ENCODE results near the gene TBATA. TPM values are rescaled to one million over a fixed set of nuclear protein-coding genes. Genes with fewer than 3 reads are reported as not detected.

TBATA gene
- polyA plus RNA-seq, 1 of the 3 experiments (the other 2 are of a cell fraction), result not detected

GRCh38 chr10:70806841-70807240, 21.7 kb upstream of the TBATA start:
- no peaks in the 10 kb centered on the region for H3K9me3 ChIP-seq
- no peak for TF ChIP-seq EP300 (IDR thresholded peaks at IDR 0.05; ENCODE audit: borderline replicate concordance in 1 of 2, low read depth in 1 of 2, low read length in 1 of 2)
- TF ChIP-seq REST (IDR thresholded peaks at IDR 0.05; ENCODE audit: low read depth, low read length), result no peak
- no peak for TF ChIP-seq SMC3 (IDR thresholded peaks at IDR 0.05; ENCODE audit: low read depth, low read length)
- no peak for TF ChIP-seq PBX3 (IDR thresholded peaks at IDR 0.05)
- no peak for TF ChIP-seq MAX (IDR thresholded peaks at IDR 0.05; ENCODE audit: low read depth)
- TF ChIP-seq MXI1 (IDR thresholded peaks at IDR 0.05; ENCODE audit: low read depth, low read length), result no peak
- TF ChIP-seq JUND (IDR thresholded peaks at IDR 0.05), result no peak
- no peak for TF ChIP-seq POLR2AphosphoS5 (IDR thresholded peaks at IDR 0.05; ENCODE audit: low read depth, low read length)
- no peak for TF ChIP-seq IRF3 (IDR thresholded peaks at IDR 0.05; ENCODE audit: low read depth, low read length)
- no peak for TF ChIP-seq TCF12 (IDR thresholded peaks at IDR 0.05)
- no peak for TF ChIP-seq GABPA (IDR thresholded peaks at IDR 0.05; ENCODE audit: low read depth)
- no peak for TF ChIP-seq TEAD4 (IDR thresholded peaks at IDR 0.05; ENCODE audit: borderline replicate concordance, insufficient read depth)
- no peak for TF ChIP-seq RCOR1 (IDR thresholded peaks at IDR 0.05; ENCODE audit: low read length)
- TF ChIP-seq EZH2phosphoT487 (IDR thresholded peaks at IDR 0.05; ENCODE audit: borderline replicate concordance, low read depth), result no peak
- TF ChIP-seq GATA2 (CRISPR knock-in tag; IDR thresholded peaks at IDR 0.05), result no peak
- no peak for TF ChIP-seq RXRA (IDR thresholded peaks at IDR 0.05; ENCODE audit: borderline replicate concordance, low read depth)
- TF ChIP-seq ELF1 (IDR thresholded peaks at IDR 0.05), result no peak
- TF ChIP-seq CTCF (IDR thresholded peaks at IDR 0.05), result no peak
- peaks cover 0 to 4% of the 10 kb centered on the region in 2 experiments; a peak in 1 of 4 replicates for H3K4me1 ChIP-seq (ENCODE audit: control insufficient read depth in 1 of 2, insufficient read depth in 2 of 2, low read depth in 1 of 2, low read length in 1 of 2)
- H3K9ac ChIP-seq, result no peak overlapping the region
- H3K27me3 ChIP-seq (ENCODE audit: insufficient read depth), result no peaks in the 10 kb centered on the region
- H3K4me3 ChIP-seq (ENCODE audit: low read depth in 2 of 2, low read length in 1 of 2), result no peak overlapping the region
- no peaks in the 10 kb centered on the region for H3F3A ChIP-seq (replicated peaks; ENCODE audit: insufficient read depth)
- H3K9me2 ChIP-seq, result no peaks in the 10 kb centered on the region
- H3K27ac ChIP-seq (ENCODE audit: low read depth in 2 of 2, low read length in 1 of 2), result no peak overlapping the region
- no peaks in the 10 kb centered on the region for H4K20me1 ChIP-seq (ENCODE audit: insufficient read depth)
- CTCF ChIA-PET, result interaction anchor here (1.1 to 1.2 kb wide), 2 partner anchors 9 to 47 kb away, joined by 4 to 5 read pairs; partner anchors contain the start of gene SGPL1
- H3K79me2 ChIP-seq (ENCODE audit: insufficient read depth), result no peaks in the 10 kb centered on the region
- H2AFZ ChIP-seq (ENCODE audit: low read depth), result no peak overlapping the region
- POLR2A ChIA-PET, result no interaction called here
- no peaks in the 10 kb centered on the region for H3K36me3 ChIP-seq (replicated peaks in 1 of 2; ENCODE audit: control insufficient read depth in 1 of 2, insufficient read depth in 2 of 2, low read length in 1 of 2)
- WGBS (ENCODE audit: low lambda C conversion rate), result 80% methylated on average over 1 of the region's 1 CpG
- H3K4me2 ChIP-seq, result no peak overlapping the region
- no peak for DNase-seq
